CD4-positive, alpha-beta T cell treated with Interleukin-2 at 100 ng/mL for 4 hours (primary cell): ENCODE measurements around the gene KRTAP10-4.

Experiments
- DNase-seq: peaks from one replicate; pipeline ENCODE4 v3.0.0-alpha.2; 2020; ENCODE audit warnings: low spot score

Gene KRTAP10-4

GRCh38 chr21:44617071-44617501, 43.6 kb downstream of the KRTAP10-4 start:
- DNase-seq, result no peak

DNA sequence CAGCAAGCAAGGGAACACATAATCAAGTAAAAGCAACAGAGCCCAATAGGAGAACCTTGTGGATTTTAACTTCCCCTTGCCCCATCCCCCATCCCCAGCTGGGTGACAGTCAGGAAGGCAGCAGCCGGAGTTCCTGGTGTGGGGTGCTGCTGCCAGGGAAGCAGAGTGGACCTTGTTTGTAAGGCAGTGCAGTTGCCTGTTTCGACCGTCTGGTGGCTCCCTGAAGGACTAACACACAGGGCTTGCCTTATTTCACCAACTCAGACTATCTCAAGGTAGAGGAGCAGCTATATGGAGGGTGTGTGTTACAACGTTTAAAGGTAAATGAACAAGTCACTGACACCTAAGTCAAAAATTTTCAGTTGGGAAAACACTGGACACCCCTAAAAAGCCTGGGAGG, 45.0 kb downstream of the KRTAP10-4 start:
- no peak for DNase-seq

GRCh38 chr21:44618909-44619308, 45.4 kb downstream of the KRTAP10-4 start:
- DNase-seq, result peak; percentile 74

- DNase-seq, result no peak
These were observed 46.4 kb downstream of the KRTAP10-4 start for GRCh38 chr21:44619886-44620285.

DNA sequence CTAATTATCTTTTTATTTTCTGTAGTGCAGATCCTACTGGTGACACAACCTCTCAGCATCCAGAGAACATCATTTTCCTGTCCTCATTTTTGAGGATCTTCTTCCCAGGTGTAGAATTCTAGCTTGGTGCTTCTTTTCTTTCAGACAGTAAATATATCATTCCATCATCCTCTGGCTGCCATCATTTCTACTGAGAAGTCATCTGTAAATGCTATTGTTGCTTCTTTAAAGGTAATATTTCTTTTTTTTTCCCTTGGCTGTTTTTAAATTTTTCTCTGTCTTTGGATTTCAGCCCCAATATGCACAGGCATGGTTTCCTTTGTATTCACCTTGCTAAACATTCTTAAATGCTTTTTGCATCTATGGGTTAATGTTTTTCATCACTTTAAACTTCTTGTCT, 50.0 kb downstream of the KRTAP10-4 start:
- no peak for DNase-seq
